Hepatocyte (in vitro differentiated cells): ENCODE measurements around the gene PTX4.

Experiments
- EZH2 ChIP-seq: fragments of 200-600 bp; sonication (generic); IDR thresholded peaks from 2 replicates; pipeline ENCODE4 v1.6.1; 2016; ENCODE audit warnings: antibody characterized with exemption, mild to moderate bottlenecking, borderline replicate concordance
- EZH2phosphoT487 ChIP-seq: fragments of 200-600 bp; sonication (generic); IDR thresholded peaks from one replicate; pipeline ENCODE4 v1.6.1; 2018; ENCODE audit warnings: antibody characterized with exemption, mild to moderate bottlenecking, low read depth, moderate library complexity; ENCODE audit not compliant: unreplicated experiment, severe bottlenecking
- TF ChIP-seq, protein P1 (sequence below): fragments of 200-600 bp; sonication (generic); IDR thresholded peaks from 2 replicates; pipeline ENCODE4 v1.5.1; 2016; ENCODE audit warnings: antibody characterized with exemption, mild to moderate bottlenecking; ENCODE audit not compliant: poor library complexity

DNA sequence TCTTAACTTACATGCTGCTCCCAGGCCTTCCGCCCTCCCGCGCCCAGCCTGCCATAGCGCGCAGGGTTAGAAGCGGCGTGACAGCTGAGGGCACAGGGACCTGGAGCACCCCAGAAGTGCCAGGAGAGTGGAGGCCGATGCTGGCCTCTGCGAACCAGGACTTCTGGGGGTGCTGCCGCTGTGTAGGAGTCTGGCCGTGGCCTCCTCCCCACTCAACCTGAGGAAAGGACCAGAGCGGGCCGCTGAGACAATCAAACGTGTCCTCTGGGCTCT, 42.8 kb upstream of the PTX4 start:
- TF ChIP-seq, protein P1, sequence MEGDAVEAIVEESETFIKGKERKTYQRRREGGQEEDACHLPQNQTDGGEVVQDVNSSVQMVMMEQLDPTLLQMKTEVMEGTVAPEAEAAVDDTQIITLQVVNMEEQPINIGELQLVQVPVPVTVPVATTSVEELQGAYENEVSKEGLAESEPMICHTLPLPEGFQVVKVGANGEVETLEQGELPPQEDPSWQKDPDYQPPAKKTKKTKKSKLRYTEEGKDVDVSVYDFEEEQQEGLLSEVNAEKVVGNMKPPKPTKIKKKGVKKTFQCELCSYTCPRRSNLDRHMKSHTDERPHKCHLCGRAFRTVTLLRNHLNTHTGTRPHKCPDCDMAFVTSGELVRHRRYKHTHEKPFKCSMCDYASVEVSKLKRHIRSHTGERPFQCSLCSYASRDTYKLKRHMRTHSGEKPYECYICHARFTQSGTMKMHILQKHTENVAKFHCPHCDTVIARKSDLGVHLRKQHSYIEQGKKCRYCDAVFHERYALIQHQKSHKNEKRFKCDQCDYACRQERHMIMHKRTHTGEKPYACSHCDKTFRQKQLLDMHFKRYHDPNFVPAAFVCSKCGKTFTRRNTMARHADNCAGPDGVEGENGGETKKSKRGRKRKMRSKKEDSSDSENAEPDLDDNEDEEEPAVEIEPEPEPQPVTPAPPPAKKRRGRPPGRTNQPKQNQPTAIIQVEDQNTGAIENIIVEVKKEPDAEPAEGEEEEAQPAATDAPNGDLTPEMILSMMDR: no peak
- TF ChIP-seq EZH2 (no peak), EZH2phosphoT487 (no peak)
